ENCODE data around the gene MICU1.

DNA sequence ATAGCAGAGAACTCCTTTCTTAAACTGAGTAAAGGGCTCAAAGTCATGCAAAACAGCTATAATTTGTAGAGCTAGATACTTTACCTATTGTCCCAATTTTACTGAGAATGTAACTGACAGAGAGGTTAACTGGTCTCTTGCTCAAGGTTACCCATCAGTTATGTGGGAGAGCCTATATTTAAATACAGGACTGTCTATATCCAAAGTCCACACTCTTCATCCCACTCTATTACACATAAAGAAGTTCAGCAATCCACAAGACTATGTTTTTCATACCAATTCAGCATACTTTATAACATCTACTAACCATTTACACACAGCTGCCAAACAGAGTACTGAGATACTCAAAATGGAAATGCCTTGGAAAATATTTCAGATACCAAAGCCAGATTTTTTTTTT is 100.2 kb downstream of the MICU1 start:
- TF ChIP-seq, protein P1, sequence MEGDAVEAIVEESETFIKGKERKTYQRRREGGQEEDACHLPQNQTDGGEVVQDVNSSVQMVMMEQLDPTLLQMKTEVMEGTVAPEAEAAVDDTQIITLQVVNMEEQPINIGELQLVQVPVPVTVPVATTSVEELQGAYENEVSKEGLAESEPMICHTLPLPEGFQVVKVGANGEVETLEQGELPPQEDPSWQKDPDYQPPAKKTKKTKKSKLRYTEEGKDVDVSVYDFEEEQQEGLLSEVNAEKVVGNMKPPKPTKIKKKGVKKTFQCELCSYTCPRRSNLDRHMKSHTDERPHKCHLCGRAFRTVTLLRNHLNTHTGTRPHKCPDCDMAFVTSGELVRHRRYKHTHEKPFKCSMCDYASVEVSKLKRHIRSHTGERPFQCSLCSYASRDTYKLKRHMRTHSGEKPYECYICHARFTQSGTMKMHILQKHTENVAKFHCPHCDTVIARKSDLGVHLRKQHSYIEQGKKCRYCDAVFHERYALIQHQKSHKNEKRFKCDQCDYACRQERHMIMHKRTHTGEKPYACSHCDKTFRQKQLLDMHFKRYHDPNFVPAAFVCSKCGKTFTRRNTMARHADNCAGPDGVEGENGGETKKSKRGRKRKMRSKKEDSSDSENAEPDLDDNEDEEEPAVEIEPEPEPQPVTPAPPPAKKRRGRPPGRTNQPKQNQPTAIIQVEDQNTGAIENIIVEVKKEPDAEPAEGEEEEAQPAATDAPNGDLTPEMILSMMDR (IDR thresholded peaks at IDR 0.05; ENCODE audit: extremely low read depth in 1 of 2, insufficient read depth in 1 of 2, low read depth in 1 of 2, low read length in 2 of 2) = no peak
- TF ChIP-seq JUN (IDR thresholded peaks at IDR 0.05; ENCODE audit: borderline replicate concordance, insufficient read depth, insufficient read length, low read depth) = no peak
- no peak for TF ChIP-seq EZH2 (IDR thresholded peaks at IDR 0.05; ENCODE audit: borderline replicate concordance, low read depth, low read length, severe bottlenecking)

All from endothelial cell of umbilical vein (primary cell).